NK-92 (cell line): ENCODE results near the gene NELFA.
"Not testable (repeated sequence)": the region's sequence is repeated elsewhere in the genome, so short reads cannot be mapped to it uniquely, and the experiment has no call there.

ENCODE experiments used
- DNase-seq: peaks from one replicate; lab custom pipeline; 2025; ENCODE audit not compliant: unreplicated experiment; lab: John Stamatoyannopoulos, UW

The NELFA gene

GRCh38 chr4:1994938-1995337, 13.8 kb downstream of the NELFA start:
- no peak for DNase-seq

GRCh38 chr4:1993718-1994516, 14.9 kb downstream of the NELFA start:
- not testable (repeated sequence) for DNase-seq

GRCh38 chr4:1993169-1993516, 15.6 kb downstream of the NELFA start:
- DNase-seq: no peak

GRCh38 chr4:1992468-1993168, 16.2 kb downstream of the NELFA start:
- DNase-seq: no peak

GRCh38 chr4:1991596-1992434, 17.0 kb downstream of the NELFA start:
- no peak for DNase-seq

- no peak for DNase-seq
Measured at GRCh38 chr4:1991087-1991486, 17.7 kb downstream of the NELFA start.

- no peak for DNase-seq
Measured at GRCh38 chr4:1990676-1991075, 18.1 kb downstream of the NELFA start.

GRCh38 chr4:1990348-1990645, 18.5 kb downstream of the NELFA start:
- DNase-seq: no peak

GRCh38 chr4:1989533-1990347, 19.0 kb downstream of the NELFA start:
- no peak for DNase-seq

GRCh38 chr4:1988327-1988724, 20.4 kb downstream of the NELFA start:
- DNase-seq: no peak

GRCh38 chr4:1987721-1988326, 20.9 kb downstream of the NELFA start:
- no peak for DNase-seq

GRCh38 chr4:1987296-1987695, 21.5 kb downstream of the NELFA start:
- DNase-seq: no peak

- DNase-seq: no peak
Measured at GRCh38 chr4:1986578-1987210, 22.1 kb downstream of the NELFA start.

GRCh38 chr4:1985780-1986577, 22.8 kb downstream of the NELFA start:
- DNase-seq: no peak

GRCh38 chr4:1985294-1985693, 23.5 kb downstream of the NELFA start:
- DNase-seq: no peak

GRCh38 chr4:1984406-1985191, 24.2 kb downstream of the NELFA start:
- DNase-seq: no peak

- no peak for DNase-seq
Measured at GRCh38 chr4:1983846-1984405, 24.8 kb downstream of the NELFA start.
